Measurements from ENCODE around the gene IL23R. TPM values are rescaled to one million over a fixed set of nuclear protein-coding genes. Genes with fewer than 3 reads are reported as not detected.
A peak's percentile ranks its signal among the peaks of the same experiment; 100 is the strongest.

Gene IL23R
- total and polyA plus RNA-seq, 2 of the 13 experiments (the other 11 are each of a cell fraction or from before 2014, with no cell fraction given) = not detected

DNA sequence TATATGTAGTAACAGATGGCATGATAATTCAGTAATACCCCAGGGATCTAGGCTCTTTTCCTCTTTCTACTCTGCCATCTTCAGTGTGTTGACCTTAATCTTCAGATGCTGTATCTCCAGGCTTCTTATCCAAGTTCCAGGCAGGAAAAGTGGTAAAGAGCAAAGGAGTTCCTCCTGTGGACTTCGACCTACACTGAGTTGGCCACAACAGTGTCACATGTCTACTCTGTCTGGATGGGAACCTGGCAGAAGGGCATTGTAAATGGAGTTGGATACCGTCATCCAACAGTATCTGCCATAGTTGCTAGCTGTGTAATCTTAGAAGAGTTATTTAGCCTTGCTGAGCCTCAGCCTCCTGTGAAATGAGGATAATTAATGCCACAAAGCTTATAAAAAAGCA is 21.9 kb downstream of the IL23R start:
- no peak overlapping the region for H3K27ac ChIP-seq (ENCODE audit: extremely low read length, insufficient read depth, low read length)
- no peaks in the 10 kb centered on the region for H3K36me3 ChIP-seq (replicated peaks in 1 of 2; ENCODE audit: control insufficient read depth in 1 of 2, insufficient read depth in 2 of 2, low read length in 2 of 2)
- no peak overlapping the region for H3K9ac ChIP-seq (ENCODE audit: insufficient read depth, low read depth, low read length)
- ChIA-PET CTCF (ENCODE audit: low intra/inter-chr PET ratio, low total read pairs) (no interaction called here), POLR2A (no interaction called here)
- DNase-seq (ENCODE audit: low spot score) = no peak
- intact Hi-C loops (cut with micrococcal nuclease; ENCODE audit: unreplicated experiment) = no loop called here
- no peak overlapping the region for H2AFZ ChIP-seq (ENCODE audit: low read length)
- 0% methylated on average over 2 of the region's 2 CpGs for WGBS (ENCODE audit: low lambda C conversion rate)
- in situ Hi-C loops (cut with HindIII; ENCODE audit: extremely low pct_ligation_motif_present, low pct_unique_long_range_greater_than_20kb) = no loop called here
- TF ChIP-seq ZNF713 (CRISPR knock-in tag; IDR thresholded peaks at IDR 0.05) = no peak
- no peak for TF ChIP-seq MBD4 (IDR thresholded peaks at IDR 0.05; ENCODE audit: borderline replicate concordance, low read length)
- TF ChIP-seq, protein P1, sequence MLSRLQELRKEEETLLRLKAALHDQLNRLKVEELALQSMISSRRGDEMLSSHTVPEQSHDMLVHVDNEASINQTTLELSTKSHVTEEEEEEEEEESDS (CRISPR knock-in tag; IDR thresholded peaks at IDR 0.05; ENCODE audit: borderline replicate concordance) = no peak
- no peak for TF ChIP-seq ATF7 (IDR thresholded peaks at IDR 0.05)
- TF ChIP-seq ATF7 (CRISPR knock-in tag; IDR thresholded peaks at IDR 0.05) = no peak
- TF ChIP-seq XBP1 (CRISPR knock-in tag; IDR thresholded peaks at IDR 0.05) = no peak
- TF ChIP-seq ZNF644 (CRISPR knock-in tag; IDR thresholded peaks at IDR 0.05; ENCODE audit: low read depth) = 0 out of 2 replicates have a peak, but pooled peaks have one; percentile 30
- 0 out of 2 replicates have a peak, but pooled peaks have one; percentile 11 for TF ChIP-seq HNF4A (CRISPR knock-in tag; IDR thresholded peaks at IDR 0.05)
- TF ChIP-seq ATF1 (CRISPR knock-in tag; IDR thresholded peaks at IDR 0.05) = no peak
- no peak for TF ChIP-seq GABPB1 (CRISPR knock-in tag; IDR thresholded peaks at IDR 0.05)
- TF ChIP-seq REL (CRISPR knock-in tag; conservative IDR thresholded peaks at IDR 0.05) = no peak
- 0 out of 2 replicates have a peak, but pooled peaks have one; percentile 31 for TF ChIP-seq MLX (CRISPR knock-in tag; IDR thresholded peaks at IDR 0.05)
- no peak for TF ChIP-seq NFE2L2 (IDR thresholded peaks at IDR 0.05; ENCODE audit: low read length)
- TF ChIP-seq, protein P2, sequence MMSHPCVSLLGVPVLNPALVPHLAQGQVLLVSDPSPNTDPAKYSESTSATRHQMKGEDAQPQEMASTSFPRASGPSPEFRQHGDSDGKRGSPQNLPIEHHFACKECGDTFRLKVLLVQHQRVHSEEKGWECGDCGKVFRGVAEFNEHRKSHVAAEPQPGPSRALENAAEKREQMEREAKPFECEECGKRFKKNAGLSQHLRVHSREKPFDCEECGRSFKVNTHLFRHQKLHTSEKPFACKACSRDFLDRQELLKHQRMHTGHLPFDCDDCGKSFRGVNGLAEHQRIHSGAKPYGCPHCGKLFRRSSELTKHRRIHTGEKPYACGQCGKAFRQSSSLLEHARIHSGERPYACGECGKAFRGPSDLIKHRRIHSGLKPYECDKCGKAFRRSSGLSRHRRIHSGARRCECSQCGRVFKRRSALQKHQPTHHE (CRISPR knock-in tag; IDR thresholded peaks at IDR 0.05; ENCODE audit: borderline replicate concordance) = no peak
- no peak; the same call in 2 of the 3 replicates for ATAC-seq
- H3K4me1 ChIP-seq (ENCODE audit: insufficient read depth, low read length) = peaks cover 6% of the 10 kb centered on the region; the same call in 1 of the 2 replicates
- no peak for FAIRE-seq
- H3K4me2 ChIP-seq (ENCODE audit: low read depth, low read length) = no peak overlapping the region
- BruUV-seq (replicated peaks) = no TSS peak
- H3K4me3 ChIP-seq (replicated peaks in 1 of 3; ENCODE audit: insufficient read depth in 1 of 3, low read depth in 2 of 3, low read length in 3 of 3) = no peak overlapping the region
- no peaks in the 10 kb centered on the region for H4K20me1 ChIP-seq (ENCODE audit: insufficient read depth, low read length)
- no peaks in the 10 kb centered on the region for H3K27me3 ChIP-seq (ENCODE audit: control insufficient read depth in 1 of 2, insufficient read depth in 2 of 2, low read length in 2 of 2)
- no peaks in the 10 kb centered on the region for H3K9me3 ChIP-seq (ENCODE audit: low read length)
- no peaks in the 10 kb centered on the region for H3K79me2 ChIP-seq (ENCODE audit: insufficient read depth, low read length)
